Neural cell (in vitro differentiated cells): ENCODE results near the gene C14orf180.

Source experiments
- EP300 ChIP-seq: fragments of 450-650 bp; conservative IDR thresholded peaks from 2 replicates; pipeline ENCODE4 v1.6.1; 2014; ENCODE audit warnings: antibody characterized with exemption, mild to moderate bottlenecking, moderate library complexity; ENCODE audit not compliant: poor library complexity, severe bottlenecking
- EZH2 ChIP-seq: fragments of 200-600, 300-800 bp; shearing (Covaris generic), sonication (generic); IDR thresholded peaks from 2 replicates; pipeline ENCODE4 v1.6.1; 2014; ENCODE audit warnings: antibody characterized with exemption, low read length, borderline replicate concordance, mild to moderate bottlenecking; ENCODE audit not compliant: insufficient read depth, poor library complexity, severe bottlenecking
- MXI1 ChIP-seq: fragments of 450-650 bp; conservative IDR thresholded peaks from 2 replicates; pipeline ENCODE4 v1.6.1; 2014; ENCODE audit warnings: antibody characterized with exemption, mild to moderate bottlenecking; ENCODE audit not compliant: poor library complexity, severe bottlenecking
- RAD21 ChIP-seq: fragments of 450-650 bp; conservative IDR thresholded peaks from 2 replicates; pipeline ENCODE4 v1.6.1; 2014; ENCODE audit warnings: antibody characterized with exemption, mild to moderate bottlenecking, moderate library complexity
- TF ChIP-seq, protein P1 (sequence below): fragments of 450-650 bp; IDR thresholded peaks from 2 replicates; pipeline ENCODE4 v1.5.1; 2014; ENCODE audit warnings: antibody characterized with exemption, mild to moderate bottlenecking, moderate library complexity; ENCODE audit not compliant: poor library complexity, severe bottlenecking

DNA sequence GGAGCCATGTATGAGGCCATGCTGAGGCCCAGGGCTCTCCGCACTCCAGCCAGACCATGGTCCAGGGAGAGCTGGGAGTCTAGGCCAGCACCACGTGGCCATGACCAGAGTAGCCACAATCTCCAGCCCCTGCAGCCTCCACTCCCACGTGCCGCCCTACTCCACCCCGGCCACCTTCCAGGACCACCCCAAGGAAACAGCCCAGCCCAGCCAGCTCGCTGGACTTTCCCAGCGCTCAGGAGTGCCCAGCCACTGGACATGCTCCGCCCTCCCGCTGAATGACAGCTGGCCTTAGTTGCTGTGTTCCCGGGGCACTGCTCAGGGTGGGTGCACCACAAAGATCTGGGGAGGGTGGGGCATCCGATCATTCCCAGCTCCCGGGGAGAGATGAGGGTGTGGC lies 2.1 kb upstream of the C14orf180 start:
- TF ChIP-seq, protein P1, sequence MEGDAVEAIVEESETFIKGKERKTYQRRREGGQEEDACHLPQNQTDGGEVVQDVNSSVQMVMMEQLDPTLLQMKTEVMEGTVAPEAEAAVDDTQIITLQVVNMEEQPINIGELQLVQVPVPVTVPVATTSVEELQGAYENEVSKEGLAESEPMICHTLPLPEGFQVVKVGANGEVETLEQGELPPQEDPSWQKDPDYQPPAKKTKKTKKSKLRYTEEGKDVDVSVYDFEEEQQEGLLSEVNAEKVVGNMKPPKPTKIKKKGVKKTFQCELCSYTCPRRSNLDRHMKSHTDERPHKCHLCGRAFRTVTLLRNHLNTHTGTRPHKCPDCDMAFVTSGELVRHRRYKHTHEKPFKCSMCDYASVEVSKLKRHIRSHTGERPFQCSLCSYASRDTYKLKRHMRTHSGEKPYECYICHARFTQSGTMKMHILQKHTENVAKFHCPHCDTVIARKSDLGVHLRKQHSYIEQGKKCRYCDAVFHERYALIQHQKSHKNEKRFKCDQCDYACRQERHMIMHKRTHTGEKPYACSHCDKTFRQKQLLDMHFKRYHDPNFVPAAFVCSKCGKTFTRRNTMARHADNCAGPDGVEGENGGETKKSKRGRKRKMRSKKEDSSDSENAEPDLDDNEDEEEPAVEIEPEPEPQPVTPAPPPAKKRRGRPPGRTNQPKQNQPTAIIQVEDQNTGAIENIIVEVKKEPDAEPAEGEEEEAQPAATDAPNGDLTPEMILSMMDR = no peak
- TF ChIP-seq EP300 = no peak
- no peak for TF ChIP-seq EZH2
- TF ChIP-seq MXI1 = no peak
- TF ChIP-seq RAD21 = no peak
